BE2C (cell line): Measurements from ENCODE around the gene GRIK5.
A peak's percentile ranks its signal among the peaks of the same experiment; 100 is the strongest.

Source experiments
- DNase-seq: peaks from one replicate; pipeline ENCODE4 v3.0.0-alpha.2; 2020
- H3K27me3 ChIP-seq: fragments of 250-450 bp; sonication (Bioruptor Pico); 2 replicates; pipeline ENCODE4 v1.5.1; 2020; ENCODE audit warnings: mild to moderate bottlenecking
- H3K36me3 ChIP-seq: fragments of 250-450 bp; sonication (Bioruptor Pico); 2 replicates; pipeline ENCODE4 v1.5.1; 2020; ENCODE audit warnings: mild to moderate bottlenecking
- H3K4me1 ChIP-seq: fragments of 250-450 bp; sonication (Bioruptor Pico); 2 replicates; pipeline ENCODE4 v1.5.1; 2020
- H3K4me3 ChIP-seq: 2 replicates; pipeline ENCODE4 v1.5.1; 2011; ENCODE audit warnings: low read depth, low read length
- H3K9me3 ChIP-seq: fragments of 250-450 bp; sonication (Bioruptor Pico); 2 replicates; pipeline ENCODE4 v1.5.1; 2020
- CTCF ChIP-seq: IDR thresholded peaks from 2 replicates; pipeline ENCODE4 v1.5.1; 2012; ENCODE audit warnings: mild to moderate bottlenecking, low read depth, low read length

GRIK5 gene

GRCh38 chr19:42053037-42053935 is 16.7 kb downstream of the GRIK5 start:
- peaks cover 31% of the 10 kb centered on the region for H3K4me1 ChIP-seq
- H3K36me3 ChIP-seq, result no peaks in the 10 kb centered on the region
- peak; percentile 28 for DNase-seq
- H3K4me3 ChIP-seq, result peak overlapping the region; percentile 15
- no peaks in the 10 kb centered on the region for H3K27me3 ChIP-seq
- no peaks in the 10 kb centered on the region for H3K9me3 ChIP-seq
- TF ChIP-seq CTCF, result no peak

- H3K4me1 ChIP-seq, result peaks cover 31% of the 10 kb centered on the region
Measured at GRCh38 chr19:42052241-42052863, 17.7 kb downstream of the GRIK5 start.

GRCh38 chr19:42051166-42052115 is 18.6 kb downstream of the GRIK5 start:
- Histone ChIP-seq H3K36me3 (no peaks in the 10 kb centered on the region), H3K4me1 (peaks cover 31% of the 10 kb centered on the region), H3K27me3 (no peaks in the 10 kb centered on the region), H3K9me3 (no peaks in the 10 kb centered on the region), H3K4me3 (no peak overlapping the region)
- no peak for TF ChIP-seq CTCF
- DNase-seq, result no peak

More at GRCh38 chr19:42052241-42052863, 17.7 kb downstream of the GRIK5 start:
- peak overlapping the region; percentile 15 for H3K4me3 ChIP-seq
- TF ChIP-seq CTCF, result peak; percentile 7; the same call in 1 of the 2 replicates
- H3K36me3 ChIP-seq, result no peaks in the 10 kb centered on the region
- peak; percentile 98 for DNase-seq
- H3K27me3 ChIP-seq, result no peaks in the 10 kb centered on the region
- H3K9me3 ChIP-seq, result no peaks in the 10 kb centered on the region

GRCh38 chr19:42048992-42049391 is 21.0 kb downstream of the GRIK5 start:
- Histone ChIP-seq H3K27me3 (no peaks in the 10 kb centered on the region), H3K4me1 (peaks cover 26% of the 10 kb centered on the region), H3K36me3 (no peaks in the 10 kb centered on the region), H3K9me3 (no peaks in the 10 kb centered on the region), H3K4me3 (no peak overlapping the region)
- DNase-seq, result no peak
- no peak for TF ChIP-seq CTCF

GRCh38 chr19:42045575-42045974 is 24.4 kb downstream of the GRIK5 start:
- H3K36me3 ChIP-seq, result no peaks in the 10 kb centered on the region
- H3K4me1 ChIP-seq, result peaks cover 8% of the 10 kb centered on the region; the same call in 1 of the 2 replicates
- no peak overlapping the region for H3K4me3 ChIP-seq
- H3K9me3 ChIP-seq, result no peaks in the 10 kb centered on the region
- no peak for DNase-seq
- no peak for TF ChIP-seq CTCF
- no peaks in the 10 kb centered on the region for H3K27me3 ChIP-seq
